ENCODE results near the gene SPART.
A peak's percentile ranks its signal among the peaks of the same experiment; 100 is the strongest.

DNA sequence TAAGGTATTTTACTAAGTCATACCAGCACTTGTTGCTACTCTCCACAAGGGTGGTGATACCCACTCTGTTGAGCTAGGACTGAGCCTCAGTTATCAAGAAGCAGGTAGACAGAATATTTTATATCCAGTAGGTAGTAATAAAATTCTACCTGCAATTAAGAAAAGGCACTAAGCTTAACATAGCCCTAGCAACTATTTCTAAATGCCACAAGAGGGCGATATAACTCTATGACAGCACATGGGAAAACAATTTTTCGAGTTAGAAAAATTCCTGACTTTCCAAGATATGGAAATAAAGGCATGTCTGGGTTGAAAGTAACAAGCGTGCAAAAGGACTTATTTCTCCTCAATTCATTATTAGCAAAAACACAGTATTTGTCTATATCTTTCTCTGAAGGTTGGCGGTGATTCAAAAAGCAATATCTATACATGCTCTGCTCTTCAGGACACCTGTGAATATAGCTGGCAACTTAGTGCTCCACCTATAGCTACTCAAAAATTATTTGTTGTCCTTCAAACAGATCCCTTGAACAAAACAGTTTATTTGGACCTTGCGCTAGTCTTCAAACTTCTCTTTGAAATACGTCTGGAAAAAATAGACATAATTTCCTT is 63.3 kb downstream of the SPART start:
- TF ChIP-seq CTCF (optimal IDR thresholded peaks at IDR 0.05 in 1 of 3, IDR thresholded peaks at IDR 0.05 in 1 of 3, conservative IDR thresholded peaks at IDR 0.05 in 1 of 3; ENCODE audit: extremely low read depth in 1 of 3, insufficient read depth in 2 of 3, low read length in 3 of 3) (peak in 2 of 3 experiments; percentile 61), EZH2 (IDR thresholded peaks at IDR 0.05; ENCODE audit: low read length) (no peak)
